AG04449 (cell line): Measurements from ENCODE around the gene MTERF4.

Source experiments
- CTCF ChIA-PET: fragments of 350-600 bp; formaldehyde crosslinking; extraction: SDS; loops from one replicate; lab custom pipeline; 2021; ENCODE audit warnings: antibody characterized with exemption; lab: Yijun Ruan, JAX
- POLR2A ChIA-PET: fragments of 400-600, 350-600 bp; formaldehyde crosslinking; extraction: SDS; loops from one replicate; lab custom pipeline; 2020; ENCODE audit warnings: antibody characterized with exemption, inconsistent platforms; lab: Yijun Ruan, JAX
- DNase-seq: peaks from one replicate; pipeline ENCODE4 v3.0.0-alpha.2; 2010; ENCODE audit warnings: low read depth, low spot score
- H3K4me3 ChIP-seq: 2 replicates; pipeline ENCODE4 v1.5.1; 2011; ENCODE audit warnings: low read depth, mild to moderate bottlenecking, control low read depth, low read length
- CTCF ChIP-seq: IDR thresholded peaks from one replicate; pipeline ENCODE4 v1.5.1; 2011; ENCODE audit warnings: mild to moderate bottlenecking, moderate library complexity, low read length, control low read depth, inconsistent platforms; ENCODE audit not compliant: insufficient read depth; ENCODE audit errors: missing control alignments

The MTERF4 gene

GRCh38 chr2:241136191-241136590, 34.1 kb upstream of the MTERF4 start:
- DNase-seq: no peak
- no peak overlapping the region for H3K4me3 ChIP-seq
- CTCF ChIA-PET: no interaction called here
- no peak for TF ChIP-seq CTCF
- POLR2A ChIA-PET: no interaction called here

GRCh38 chr2:241135737-241136136, 33.6 kb upstream of the MTERF4 start:
- no peak for TF ChIP-seq CTCF
- CTCF ChIA-PET: no interaction called here
- POLR2A ChIA-PET: no interaction called here
- no peak overlapping the region for H3K4me3 ChIP-seq
- DNase-seq: no peak

GRCh38 chr2:241134711-241135110, 32.6 kb upstream of the MTERF4 start:
- POLR2A ChIA-PET: no interaction called here
- TF ChIP-seq CTCF: no peak
- no peak for DNase-seq
- CTCF ChIA-PET: no interaction called here
- no peak overlapping the region for H3K4me3 ChIP-seq

GRCh38 chr2:241133436-241133820, 31.3 kb upstream of the MTERF4 start:
- DNase-seq: no peak
- TF ChIP-seq CTCF: no peak
- no peak overlapping the region for H3K4me3 ChIP-seq
- CTCF ChIA-PET: no interaction called here
- POLR2A ChIA-PET: no interaction called here

GRCh38 chr2:241132538-241133435, 30.7 kb upstream of the MTERF4 start:
- no peak for TF ChIP-seq CTCF
- ChIA-PET CTCF (no interaction called here), POLR2A (no interaction called here)
- no peak for DNase-seq
- H3K4me3 ChIP-seq: no peak overlapping the region

- ChIA-PET CTCF (no interaction called here), POLR2A (no interaction called here)
- no peak for DNase-seq
- TF ChIP-seq CTCF: no peak
- H3K4me3 ChIP-seq: no peak overlapping the region
These were observed 29.4 kb upstream of the MTERF4 start for GRCh38 chr2:241131531-241131930.
